ENCODE measurements around the gene CCDC51. TPM values are rescaled to one million over a fixed set of nuclear protein-coding genes. Genes with fewer than 3 reads are reported as not detected.
"Not testable (repeated sequence)": the region's sequence is repeated elsewhere in the genome, so short reads cannot be mapped to it uniquely, and the experiment has no call there.

The CCDC51 gene, protein sequence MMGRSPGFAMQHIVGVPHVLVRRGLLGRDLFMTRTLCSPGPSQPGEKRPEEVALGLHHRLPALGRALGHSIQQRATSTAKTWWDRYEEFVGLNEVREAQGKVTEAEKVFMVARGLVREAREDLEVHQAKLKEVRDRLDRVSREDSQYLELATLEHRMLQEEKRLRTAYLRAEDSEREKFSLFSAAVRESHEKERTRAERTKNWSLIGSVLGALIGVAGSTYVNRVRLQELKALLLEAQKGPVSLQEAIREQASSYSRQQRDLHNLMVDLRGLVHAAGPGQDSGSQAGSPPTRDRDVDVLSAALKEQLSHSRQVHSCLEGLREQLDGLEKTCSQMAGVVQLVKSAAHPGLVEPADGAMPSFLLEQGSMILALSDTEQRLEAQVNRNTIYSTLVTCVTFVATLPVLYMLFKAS
- 22.0 TPM for polyA plus RNA-seq (2013, experiment 1 of 4)
- 21.2 TPM for polyA plus RNA-seq (2013, experiment 2 of 4)
- polyA plus RNA-seq (2013, experiment 3 of 4), result 17.7 TPM
- 18.2 TPM for polyA plus RNA-seq (2013, experiment 4 of 4)

GRCh38 chr3:48439820-48440589, at the start of gene CCDC51, which contains the start of gene TMA7:
Gene CCDC51 (minus strand): TSS chr3:48440119. CDS start chr3:48435128, 4,991 bp downstream.
Gene TMA7 (plus strand): TSS chr3:48440257. CDS start chr3:48440297, 40 bp downstream.
- Histone ChIP-seq H3K4me3 (ENCODE audit: insufficient read depth, low read depth, low read length) (peak within 1 kb of the TSS; percentile 96), H3K36me3 (ENCODE audit: control insufficient read depth, insufficient read depth, low read length) (peaks cover 14% of the 10 kb centered on the region), H3K9me3 (ENCODE audit: control insufficient read depth, low read length) (no peaks in the 10 kb centered on the region), H3K27ac (ENCODE audit: insufficient read depth, low read depth, low read length, poor library complexity, severe bottlenecking) (no peak within 1 kb of the TSS), H3K27me3 (ENCODE audit: control insufficient read depth, insufficient read depth, low read length, poor library complexity, severe bottlenecking) (no peaks in the 10 kb centered on the region), H3K4me1 (ENCODE audit: control insufficient read depth, insufficient read depth, low read length) (peaks cover 7% of the 10 kb centered on the region)
- 0% methylated on average over 54 of the region's 54 CpGs for WGBS, 2 experiments

DNA sequence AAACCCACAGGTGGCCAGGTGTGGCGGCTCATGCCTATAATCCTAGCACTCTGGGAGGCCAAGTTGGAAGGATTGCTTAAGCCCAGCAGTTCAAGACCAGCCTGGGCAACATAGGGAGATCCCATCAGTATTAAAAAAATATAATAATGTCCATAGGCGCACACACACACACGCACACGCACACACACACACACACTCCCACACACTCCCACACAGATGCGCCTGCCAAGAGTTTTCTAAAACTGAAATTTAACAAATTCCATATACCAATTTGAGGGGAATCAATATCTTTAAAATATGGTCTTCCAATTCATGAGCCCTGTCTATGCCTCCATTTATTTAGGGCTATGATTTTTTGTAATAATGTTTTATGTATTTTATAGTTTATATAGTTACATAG, 47.0 kb upstream of the CCDC51 start:
- H3K27me3 ChIP-seq (ENCODE audit: control insufficient read depth, insufficient read depth, low read length, poor library complexity, severe bottlenecking), result no peaks in the 10 kb centered on the region
- no peaks in the 10 kb centered on the region for H3K4me1 ChIP-seq (ENCODE audit: control insufficient read depth, insufficient read depth, low read length)
- 92 to 93% methylated on average over 5 of the region's 5 CpGs for WGBS, 2 experiments
- no peaks in the 10 kb centered on the region for H3K36me3 ChIP-seq (ENCODE audit: control insufficient read depth, insufficient read depth, low read length)
- H3K4me3 ChIP-seq (ENCODE audit: insufficient read depth, low read depth, low read length), result no peak overlapping the region
- H3K9me3 ChIP-seq (ENCODE audit: control insufficient read depth, low read length), result no peaks in the 10 kb centered on the region
- H3K27ac ChIP-seq (ENCODE audit: insufficient read depth, low read depth, low read length, poor library complexity, severe bottlenecking), result no peak overlapping the region

GRCh38 chr3:48482822-48483221, 42.9 kb upstream of the CCDC51 start:
- H3K4me1 ChIP-seq (ENCODE audit: control insufficient read depth, insufficient read depth, low read length); H3K9me3 ChIP-seq (ENCODE audit: control insufficient read depth, low read length); H3K27me3 ChIP-seq (ENCODE audit: control insufficient read depth, insufficient read depth, low read length, poor library complexity, severe bottlenecking); H3K27ac ChIP-seq (ENCODE audit: insufficient read depth, low read depth, low read length, poor library complexity, severe bottlenecking); H3K36me3 ChIP-seq (ENCODE audit: control insufficient read depth, insufficient read depth, low read length); H3K4me3 ChIP-seq (ENCODE audit: insufficient read depth, low read depth, low read length): not testable (repeated sequence)
- 89 to 94% methylated on average over 6 of the region's 6 CpGs for whole genome bisulfite sequencing, 2 experiments

GRCh38 chr3:48480891-48481290, 41.0 kb upstream of the CCDC51 start:
- H3K4me1 ChIP-seq (ENCODE audit: control insufficient read depth, insufficient read depth, low read length); H3K9me3 ChIP-seq (ENCODE audit: control insufficient read depth, low read length); H3K4me3 ChIP-seq (ENCODE audit: insufficient read depth, low read depth, low read length); H3K36me3 ChIP-seq (ENCODE audit: control insufficient read depth, insufficient read depth, low read length); H3K27me3 ChIP-seq (ENCODE audit: control insufficient read depth, insufficient read depth, low read length, poor library complexity, severe bottlenecking); H3K27ac ChIP-seq (ENCODE audit: insufficient read depth, low read depth, low read length, poor library complexity, severe bottlenecking): not testable (repeated sequence)
- WGBS, 2 experiments, result 89 to 95% methylated on average over 9 of the region's 11 CpGs

DNA sequence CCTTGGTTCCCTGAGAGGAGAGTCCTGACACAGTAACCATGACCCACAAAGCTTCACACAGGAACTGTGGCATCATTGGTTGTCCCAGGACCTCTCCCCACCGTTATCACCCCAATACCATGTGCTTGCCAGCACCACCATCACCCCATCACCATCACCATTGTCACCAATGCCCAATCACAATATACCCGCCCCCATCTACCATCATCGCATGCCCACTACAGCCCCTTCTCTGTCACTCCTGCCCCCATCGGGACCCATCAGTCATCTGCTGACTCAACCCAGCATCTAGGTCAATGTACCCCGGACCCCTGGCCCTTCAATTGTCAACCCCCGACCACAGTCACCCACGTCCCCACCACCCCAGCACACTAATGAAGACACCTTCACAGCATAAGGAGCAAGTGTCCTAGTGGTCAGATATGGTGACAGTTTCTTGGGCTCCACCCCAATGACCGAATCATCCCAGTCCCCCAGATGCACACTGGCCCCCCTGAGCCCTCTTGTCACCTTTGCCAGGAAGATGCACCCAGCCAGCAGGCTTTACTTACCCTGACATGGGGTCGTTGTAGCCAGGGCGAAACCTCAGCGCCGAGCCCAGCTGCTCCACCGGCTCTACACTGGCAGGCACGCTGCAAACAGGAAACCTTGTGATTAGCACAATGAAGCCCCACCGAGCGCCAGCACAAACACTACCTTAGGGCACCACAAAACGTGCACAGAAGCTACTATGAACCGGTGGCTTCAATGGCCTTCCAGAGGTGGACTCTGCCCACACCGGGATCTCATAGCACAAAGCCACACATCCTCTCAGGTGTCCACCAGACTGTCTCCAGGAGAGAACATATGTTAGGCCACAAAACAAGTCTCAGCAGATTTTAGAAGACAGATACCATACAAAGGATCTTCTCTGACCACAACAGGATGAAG, 39.0 kb upstream of the CCDC51 start:
- Histone ChIP-seq H3K4me1 (ENCODE audit: control insufficient read depth, insufficient read depth, low read length) (peaks cover 8% of the 10 kb centered on the region), H3K9me3 (ENCODE audit: control insufficient read depth, low read length) (no peaks in the 10 kb centered on the region), H3K27ac (ENCODE audit: insufficient read depth, low read depth, low read length, poor library complexity, severe bottlenecking) (no peak overlapping the region), H3K27me3 (ENCODE audit: control insufficient read depth, insufficient read depth, low read length, poor library complexity, severe bottlenecking) (no peaks in the 10 kb centered on the region), H3K36me3 (ENCODE audit: control insufficient read depth, insufficient read depth, low read length) (no peaks in the 10 kb centered on the region), H3K4me3 (ENCODE audit: insufficient read depth, low read depth, low read length) (no peak overlapping the region)
- 86 to 88% methylated on average over 19 of the region's 19 CpGs for WGBS, 2 experiments

GRCh38 chr3:48477959-48478520, 38.1 kb upstream of the CCDC51 start:
- Histone ChIP-seq H3K9me3 (ENCODE audit: control insufficient read depth, low read length) (no peaks in the 10 kb centered on the region), H3K4me1 (ENCODE audit: control insufficient read depth, insufficient read depth, low read length) (peaks cover 12% of the 10 kb centered on the region), H3K27ac (ENCODE audit: insufficient read depth, low read depth, low read length, poor library complexity, severe bottlenecking) (no peak overlapping the region), H3K4me3 (ENCODE audit: insufficient read depth, low read depth, low read length) (no peak overlapping the region), H3K36me3 (ENCODE audit: control insufficient read depth, insufficient read depth, low read length) (no peaks in the 10 kb centered on the region), H3K27me3 (ENCODE audit: control insufficient read depth, insufficient read depth, low read length, poor library complexity, severe bottlenecking) (no peaks in the 10 kb centered on the region)
- WGBS, 2 experiments, result 88 to 89% methylated on average over 9 of the region's 9 CpGs

DNA sequence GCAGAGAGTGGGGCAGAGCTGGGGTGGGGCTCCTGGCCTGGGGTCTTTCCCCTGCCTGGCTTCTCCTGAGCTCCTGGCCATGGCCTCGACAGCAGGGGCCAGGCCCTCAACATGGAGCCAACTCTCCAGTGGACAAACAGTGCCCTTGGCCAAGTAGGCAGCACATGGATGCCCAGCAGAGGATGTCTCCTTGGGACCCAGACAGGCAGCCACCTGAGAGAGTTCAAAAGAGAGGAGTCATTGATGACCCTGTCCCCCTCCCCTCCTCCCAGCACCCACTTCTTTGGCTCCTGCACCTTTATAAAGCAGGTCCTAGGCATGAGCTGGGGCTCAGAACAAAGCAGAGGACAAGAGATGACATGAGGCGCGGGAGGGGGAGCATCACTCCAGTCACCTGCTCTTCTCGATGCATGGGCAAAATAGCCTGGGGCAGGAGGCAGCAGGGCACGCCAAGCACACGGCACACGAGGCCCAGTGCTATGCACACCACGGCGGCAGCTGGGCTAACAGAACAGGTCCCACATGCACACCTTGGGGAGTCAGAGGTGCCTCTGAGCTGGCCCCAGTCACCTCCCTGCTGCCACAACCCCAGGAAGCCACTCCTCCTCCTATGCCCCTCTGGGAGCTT, 36.6 kb upstream of the CCDC51 start:
- no peak overlapping the region for H3K4me3 ChIP-seq (ENCODE audit: insufficient read depth, low read depth, low read length)
- no peaks in the 10 kb centered on the region for H3K36me3 ChIP-seq (ENCODE audit: control insufficient read depth, insufficient read depth, low read length)
- H3K27ac ChIP-seq (ENCODE audit: insufficient read depth, low read depth, low read length, poor library complexity, severe bottlenecking), result no peak overlapping the region
- no peaks in the 10 kb centered on the region for H3K27me3 ChIP-seq (ENCODE audit: control insufficient read depth, insufficient read depth, low read length, poor library complexity, severe bottlenecking)
- peaks cover 20% of the 10 kb centered on the region for H3K4me1 ChIP-seq (ENCODE audit: control insufficient read depth, insufficient read depth, low read length)
- 93 to 94% methylated on average over 9 of the region's 9 CpGs for WGBS, 2 experiments
- no peaks in the 10 kb centered on the region for H3K9me3 ChIP-seq (ENCODE audit: control insufficient read depth, low read length)

- no peak overlapping the region for H3K4me3 ChIP-seq (ENCODE audit: insufficient read depth, low read depth, low read length)
- no peak overlapping the region for H3K27ac ChIP-seq (ENCODE audit: insufficient read depth, low read depth, low read length, poor library complexity, severe bottlenecking)
- no peaks in the 10 kb centered on the region for H3K27me3 ChIP-seq (ENCODE audit: control insufficient read depth, insufficient read depth, low read length, poor library complexity, severe bottlenecking)
- H3K36me3 ChIP-seq (ENCODE audit: control insufficient read depth, insufficient read depth, low read length), result no peaks in the 10 kb centered on the region
- 64% methylated on average over 11 of the region's 11 CpGs for WGBS, 2 experiments
- H3K9me3 ChIP-seq (ENCODE audit: control insufficient read depth, low read length), result no peaks in the 10 kb centered on the region
- H3K4me1 ChIP-seq (ENCODE audit: control insufficient read depth, insufficient read depth, low read length), result peaks cover 24% of the 10 kb centered on the region
Observed at GRCh38 chr3:48475188-48475587, 35.3 kb upstream of the CCDC51 start.

DNA sequence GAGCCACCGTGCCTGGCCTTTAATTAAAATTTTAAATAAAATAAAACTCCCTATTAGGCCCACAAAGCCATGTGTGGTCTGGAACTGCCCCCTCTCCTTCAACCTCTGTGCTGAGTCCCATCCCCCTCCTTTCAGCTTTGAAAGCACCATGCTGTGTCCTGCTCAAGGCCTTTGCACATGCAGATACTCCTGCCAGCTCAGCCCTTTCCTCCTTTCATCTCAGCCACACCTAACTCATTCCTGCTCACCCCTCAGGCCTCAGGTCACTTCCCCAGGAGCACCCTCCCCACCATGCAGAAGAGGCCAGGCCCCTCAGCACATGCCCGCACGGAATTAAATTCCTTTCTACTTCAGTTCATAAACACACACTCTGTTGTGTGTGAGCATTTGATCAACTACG, 34.7 kb upstream of the CCDC51 start:
- Histone ChIP-seq H3K27ac (ENCODE audit: insufficient read depth, low read depth, low read length, poor library complexity, severe bottlenecking) (no peak overlapping the region), H3K36me3 (ENCODE audit: control insufficient read depth, insufficient read depth, low read length) (no peaks in the 10 kb centered on the region), H3K9me3 (ENCODE audit: control insufficient read depth, low read length) (no peaks in the 10 kb centered on the region), H3K4me3 (ENCODE audit: insufficient read depth, low read depth, low read length) (no peak overlapping the region), H3K27me3 (ENCODE audit: control insufficient read depth, insufficient read depth, low read length, poor library complexity, severe bottlenecking) (no peaks in the 10 kb centered on the region), H3K4me1 (ENCODE audit: control insufficient read depth, insufficient read depth, low read length) (peaks cover 24% of the 10 kb centered on the region)
- 11% methylated on average over 4 of the region's 4 CpGs for WGBS, 2 experiments
